Brain pericyte (primary cell): ENCODE results near the gene BICC1.
"Not testable (repeated sequence)": the region's sequence is repeated elsewhere in the genome, so short reads cannot be mapped to it uniquely, and the experiment has no call there.

Experiments
- DNase-seq: peaks from one replicate; pipeline ENCODE4 v3.0.0-alpha.2; 2012; ENCODE audit warnings: low read depth, low spot score

Gene BICC1

GRCh38 chr10:58567652-58568051 lies 55.0 kb downstream of the BICC1 start:
- DNase-seq = no peak

- DNase-seq = no peak
Observed at GRCh38 chr10:58568428-58568935, 55.8 kb downstream of the BICC1 start.

- no peak for DNase-seq
Observed at GRCh38 chr10:58570307-58570723, 57.6 kb downstream of the BICC1 start.

GRCh38 chr10:58570979-58571378 lies 58.3 kb downstream of the BICC1 start:
- no peak for DNase-seq

- no peak for DNase-seq
Observed at GRCh38 chr10:58573144-58573543, 60.5 kb downstream of the BICC1 start.

- no peak for DNase-seq
Observed at GRCh38 chr10:58574058-58574457, 61.4 kb downstream of the BICC1 start.

- no peak for DNase-seq
Observed at GRCh38 chr10:58575491-58575890, 62.8 kb downstream of the BICC1 start.

GRCh38 chr10:58576751-58577436 lies 64.2 kb downstream of the BICC1 start:
- no peak for DNase-seq

- peak; percentile 18 for DNase-seq
Observed at GRCh38 chr10:58577437-58577777, 64.7 kb downstream of the BICC1 start.

GRCh38 chr10:58578366-58578765 lies 65.7 kb downstream of the BICC1 start:
- no peak for DNase-seq

GRCh38 chr10:58579011-58579655 lies 66.5 kb downstream of the BICC1 start:
- DNase-seq = no peak

- DNase-seq = no peak
Observed at GRCh38 chr10:58582045-58582444, 69.4 kb downstream of the BICC1 start.

- no peak for DNase-seq
Observed at GRCh38 chr10:58585435-58585834, 72.8 kb downstream of the BICC1 start.

GRCh38 chr10:58586282-58587245 lies 73.9 kb downstream of the BICC1 start:
- no peak for DNase-seq

GRCh38 chr10:58587676-58588075 lies 75.0 kb downstream of the BICC1 start:
- DNase-seq = no peak

- no peak for DNase-seq
Observed at GRCh38 chr10:58588673-58589265, 76.1 kb downstream of the BICC1 start.

GRCh38 chr10:58590152-58590840 lies 77.6 kb downstream of the BICC1 start:
- peak; percentile 80 for DNase-seq

GRCh38 chr10:58590924-58591323 lies 78.3 kb downstream of the BICC1 start:
- DNase-seq = no peak

- no peak for DNase-seq
Observed at GRCh38 chr10:58593008-58593407, 80.3 kb downstream of the BICC1 start.

- DNase-seq = not testable (repeated sequence)
Observed at GRCh38 chr10:58597211-58597610, 84.5 kb downstream of the BICC1 start.

GRCh38 chr10:58599927-58600553 lies 87.4 kb downstream of the BICC1 start:
- no peak for DNase-seq
